SK-N-MC (cell line): ENCODE data around the gene CARMIL1.
A peak's percentile ranks its signal among the peaks of the same experiment; 100 is the strongest.

ENCODE experiments used
- DNase-seq: peaks from one replicate; pipeline ENCODE4 v3.0.0-alpha.2; 2011; ENCODE audit warnings: low read depth, low spot score
- H3K27ac ChIP-seq: fragments of 200-600 bp; sonication (generic); 2 replicates; pipeline ENCODE4 v1.5.1; 2016; ENCODE audit warnings: mixed run types
- H3K36me3 ChIP-seq: fragments of 200-600 bp; sonication (generic); 2 replicates; pipeline ENCODE4 v1.6.1; 2017; ENCODE audit warnings: antibody characterized with exemption, low read length, mixed read lengths; ENCODE audit not compliant: insufficient read depth
- H3K4me3 ChIP-seq: fragments of 200-600 bp; sonication (generic); 2 replicates; pipeline ENCODE4 v1.5.1; 2016
- H3K9ac ChIP-seq: fragments of 200-600 bp; sonication (generic); 2 replicates; pipeline ENCODE4 v1.8.0; 2017; ENCODE audit warnings: mixed run types, mixed read lengths; ENCODE audit not compliant: insufficient read length
- H3K9me3 ChIP-seq: fragments of 200-600 bp; sonication (generic); 2 replicates; pipeline ENCODE4 v1.6.1; 2017; ENCODE audit warnings: low read depth, mild to moderate bottlenecking, antibody characterized with exemption, low read length, moderate library complexity, mixed read lengths
- EZH2 ChIP-seq: fragments of 200-600 bp; sonication (generic); IDR thresholded peaks from one replicate; pipeline ENCODE4 v1.6.1; 2017; ENCODE audit warnings: antibody characterized with exemption
- FOXP2 ChIP-seq: optimal IDR thresholded peaks from 2 replicates; pipeline ENCODE3; 2011; ENCODE audit warnings: mild to moderate bottlenecking, moderate library complexity; ENCODE audit not compliant: insufficient read depth; ENCODE audit errors: extremely low read length, control extremely low read depth
- POLR2AphosphoS5 ChIP-seq: IDR thresholded peaks from 2 replicates; pipeline ENCODE4 v1.6.1; 2012; ENCODE audit warnings: mild to moderate bottlenecking, low read depth, low read length, borderline replicate concordance

Gene CARMIL1

DNA sequence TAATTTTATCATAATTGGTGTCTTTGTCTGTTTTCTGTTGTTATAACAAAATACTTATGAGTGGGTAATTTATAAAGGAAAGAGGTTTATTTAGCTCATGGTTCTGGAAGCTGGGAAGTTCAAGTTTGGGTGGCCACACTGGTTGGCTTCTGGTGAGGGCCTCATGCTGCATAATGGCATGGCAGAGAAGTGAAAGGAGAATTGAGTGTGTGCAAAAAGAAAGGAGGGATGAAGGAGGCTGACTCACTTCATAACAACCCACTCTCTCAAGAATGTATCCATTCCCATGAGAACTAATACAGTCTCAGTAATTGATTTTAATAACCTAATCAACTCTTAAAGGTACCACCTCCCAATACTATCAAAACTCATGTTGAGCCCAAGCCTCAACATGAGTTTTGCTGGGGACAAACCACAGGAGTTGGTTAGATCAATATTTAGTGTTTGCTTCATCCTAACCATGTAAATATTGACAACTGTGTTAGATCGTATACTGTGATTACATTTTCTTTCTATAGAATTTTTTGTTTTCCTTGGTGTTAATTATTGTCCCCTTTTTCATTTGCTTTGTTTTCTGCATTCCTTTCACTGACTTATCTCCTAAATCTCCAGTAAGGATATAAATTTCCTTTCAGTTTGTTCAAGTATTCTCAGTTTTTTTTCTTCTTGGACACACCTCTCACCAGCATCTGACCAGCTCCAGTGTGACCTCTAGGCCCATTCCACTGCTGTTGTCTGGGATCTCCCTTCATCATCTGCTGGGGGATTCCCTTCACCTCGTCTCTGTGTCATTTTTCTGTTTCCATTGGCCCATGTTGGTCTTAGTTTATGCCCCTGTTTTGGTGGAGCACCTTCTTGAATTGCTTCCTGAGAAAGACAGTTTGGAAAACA, 318.0 kb downstream of the CARMIL1 start:
- no peak overlapping the region for H3K4me3 ChIP-seq
- no peak overlapping the region for H3K9ac ChIP-seq
- no peak for DNase-seq
- H3K27ac ChIP-seq, result no peak overlapping the region
- no peaks in the 10 kb centered on the region for H3K9me3 ChIP-seq
- no peak for TF ChIP-seq FOXP2
- TF ChIP-seq EZH2, result no peak
- TF ChIP-seq POLR2AphosphoS5, result no peak
- no peaks in the 10 kb centered on the region for H3K36me3 ChIP-seq

DNA sequence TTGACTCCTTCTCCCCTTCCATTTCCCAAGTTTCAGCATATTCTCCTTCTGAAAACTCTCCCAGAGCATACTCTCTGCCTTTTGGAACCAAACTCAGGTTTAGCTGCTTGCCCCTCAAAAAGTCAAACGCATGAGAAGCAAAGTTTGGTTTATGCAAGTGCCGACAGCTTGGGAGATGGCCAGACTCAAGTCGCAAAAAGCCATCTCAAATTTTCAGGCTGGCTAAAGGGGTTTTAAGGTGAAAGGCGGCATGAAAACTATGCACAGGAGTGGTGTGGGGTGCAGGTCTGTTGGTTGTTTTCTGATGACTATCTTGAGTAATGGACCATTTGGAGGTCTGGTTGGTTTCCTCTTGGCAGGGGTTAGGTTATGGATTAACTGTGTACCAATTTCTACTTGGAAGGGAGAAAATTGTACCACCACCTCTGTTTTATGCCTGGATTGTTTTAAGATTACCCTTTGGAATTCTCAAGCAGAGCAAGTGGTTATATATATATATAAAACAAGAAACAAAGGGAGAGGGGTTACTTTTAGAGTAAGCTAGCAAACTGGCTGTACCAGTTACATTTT, 320.4 kb downstream of the CARMIL1 start:
- H3K9me3 ChIP-seq, result no peaks in the 10 kb centered on the region
- DNase-seq, result no peak
- H3K9ac ChIP-seq, result no peak overlapping the region
- peak overlapping the region; percentile 20; the same call in 1 of the 2 replicates for H3K4me3 ChIP-seq
- no peak for TF ChIP-seq FOXP2
- TF ChIP-seq EZH2, result no peak
- TF ChIP-seq POLR2AphosphoS5, result no peak
- H3K36me3 ChIP-seq, result no peaks in the 10 kb centered on the region
- H3K27ac ChIP-seq, result no peak overlapping the region

DNA sequence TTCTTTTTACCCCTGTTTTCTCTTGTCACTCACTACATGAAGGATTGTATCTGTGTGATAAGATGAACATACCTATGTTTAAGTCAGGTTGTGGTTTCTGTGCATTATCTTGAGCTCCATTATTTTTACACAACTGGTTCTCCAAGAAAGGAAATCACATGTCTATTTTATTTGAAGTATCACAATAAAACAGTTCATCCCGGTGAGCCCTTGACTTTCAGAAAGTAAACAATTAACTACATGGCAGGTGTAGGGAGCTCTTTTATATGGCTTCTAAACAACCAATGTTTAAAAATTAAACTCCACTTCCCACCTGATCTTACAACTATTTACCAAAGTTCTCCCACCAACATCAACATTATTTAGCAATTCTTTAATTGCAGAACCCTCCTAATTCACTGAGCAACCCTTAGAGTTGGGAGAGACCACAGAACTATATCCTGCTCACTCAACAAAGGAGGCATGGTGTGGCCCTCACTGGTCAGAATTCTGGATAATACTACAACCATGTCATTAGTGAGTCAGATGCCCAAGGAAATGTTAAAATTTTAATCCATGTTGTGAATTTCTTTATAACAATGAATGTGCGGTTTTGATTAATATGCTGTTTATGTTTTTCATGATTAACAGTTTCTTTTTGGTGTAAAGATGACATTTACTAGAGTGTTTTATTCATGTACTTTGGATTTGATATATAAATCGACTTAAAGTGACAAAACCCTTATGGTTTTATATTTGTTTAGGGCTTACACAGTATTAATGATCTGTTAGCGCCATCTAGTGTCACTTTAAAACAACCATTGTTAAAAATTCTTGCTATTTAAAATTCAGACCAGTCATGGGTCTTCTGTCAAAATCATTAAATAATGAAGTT, 322.9 kb downstream of the CARMIL1 start:
- no peak for TF ChIP-seq POLR2AphosphoS5
- TF ChIP-seq FOXP2, result no peak
- no peak for TF ChIP-seq EZH2
- DNase-seq, result peak; percentile 64
- H3K36me3 ChIP-seq, result no peaks in the 10 kb centered on the region
- no peaks in the 10 kb centered on the region for H3K9me3 ChIP-seq
- H3K4me3 ChIP-seq, result no peak overlapping the region
- no peak overlapping the region for H3K9ac ChIP-seq
- no peak overlapping the region for H3K27ac ChIP-seq

DNA sequence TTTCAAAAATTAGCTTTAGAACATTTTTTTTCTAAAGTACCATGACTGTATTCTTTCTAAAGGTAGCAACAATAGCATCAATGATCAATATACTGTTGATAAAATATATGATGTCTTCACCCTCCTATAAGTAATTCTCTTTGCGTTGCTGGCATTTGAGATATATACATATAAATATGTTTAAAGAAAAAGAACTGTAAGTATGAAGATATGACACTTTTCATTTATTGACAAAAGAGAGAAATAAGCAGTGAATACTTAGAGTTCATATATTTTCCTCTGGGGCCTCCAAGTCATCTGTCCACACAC, 323.5 kb downstream of the CARMIL1 start:
- no peaks in the 10 kb centered on the region for H3K9me3 ChIP-seq

DNA sequence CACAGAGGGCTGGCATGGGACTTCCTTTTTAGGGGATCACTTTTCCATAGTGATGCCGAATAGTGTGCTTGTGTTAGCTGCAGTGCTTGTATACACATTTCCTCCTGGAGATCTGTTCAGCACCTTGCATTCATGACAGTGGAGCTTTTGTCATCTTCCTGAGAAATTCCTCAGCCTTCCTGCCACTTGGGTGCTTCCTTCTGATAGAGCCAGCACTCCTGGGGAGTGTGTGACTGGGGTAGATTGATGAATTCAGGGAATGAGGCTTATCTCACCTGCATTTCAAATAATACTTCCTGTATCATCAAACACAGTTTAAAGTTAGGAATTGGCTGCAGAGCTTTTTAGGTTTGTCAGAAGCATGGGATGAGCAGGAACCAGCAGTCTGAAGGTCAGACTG, 324.1 kb downstream of the CARMIL1 start:
- H3K9ac ChIP-seq, result no peak overlapping the region
- DNase-seq, result no peak
- H3K4me3 ChIP-seq, result no peak overlapping the region
- no peak overlapping the region for H3K27ac ChIP-seq
- TF ChIP-seq POLR2AphosphoS5 (no peak), EZH2 (no peak), FOXP2 (no peak)
- no peaks in the 10 kb centered on the region for H3K9me3 ChIP-seq
- H3K36me3 ChIP-seq, result no peaks in the 10 kb centered on the region

More for the DNA sequence above, 323.5 kb downstream of the CARMIL1 start:
- Histone ChIP-seq H3K9ac (no peak overlapping the region), H3K27ac (no peak overlapping the region), H3K4me3 (no peak overlapping the region), H3K36me3 (no peaks in the 10 kb centered on the region)
- no peak for DNase-seq
- TF ChIP-seq EZH2 (no peak), FOXP2 (no peak), POLR2AphosphoS5 (no peak)

DNA sequence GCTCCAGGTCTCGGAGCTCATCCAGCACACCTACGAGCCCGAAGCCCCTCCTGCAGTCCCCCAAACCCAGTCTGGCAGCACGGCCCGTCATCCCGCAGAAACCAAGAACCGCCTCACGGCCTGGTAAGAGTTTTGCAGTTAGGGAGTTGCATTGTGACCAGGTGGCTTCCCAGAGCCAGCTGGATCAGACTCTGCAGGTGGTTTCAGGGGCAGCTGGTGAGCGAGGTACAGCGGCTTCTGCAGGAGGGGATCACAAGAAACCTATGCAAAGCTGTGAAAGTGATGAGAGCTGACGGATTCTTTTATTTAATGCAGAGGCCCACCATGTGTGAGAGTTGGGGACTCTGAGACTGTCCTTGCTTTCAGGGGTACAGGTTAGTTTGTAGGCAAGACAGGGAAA, 327.0 kb downstream of the CARMIL1 start:
- TF ChIP-seq POLR2AphosphoS5, result no peak
- no peak for TF ChIP-seq FOXP2
- no peak for TF ChIP-seq EZH2
- Histone ChIP-seq H3K9me3 (no peaks in the 10 kb centered on the region), H3K27ac (no peak overlapping the region), H3K36me3 (no peaks in the 10 kb centered on the region), H3K9ac (no peak overlapping the region), H3K4me3 (no peak overlapping the region)
- no peak for DNase-seq

DNA sequence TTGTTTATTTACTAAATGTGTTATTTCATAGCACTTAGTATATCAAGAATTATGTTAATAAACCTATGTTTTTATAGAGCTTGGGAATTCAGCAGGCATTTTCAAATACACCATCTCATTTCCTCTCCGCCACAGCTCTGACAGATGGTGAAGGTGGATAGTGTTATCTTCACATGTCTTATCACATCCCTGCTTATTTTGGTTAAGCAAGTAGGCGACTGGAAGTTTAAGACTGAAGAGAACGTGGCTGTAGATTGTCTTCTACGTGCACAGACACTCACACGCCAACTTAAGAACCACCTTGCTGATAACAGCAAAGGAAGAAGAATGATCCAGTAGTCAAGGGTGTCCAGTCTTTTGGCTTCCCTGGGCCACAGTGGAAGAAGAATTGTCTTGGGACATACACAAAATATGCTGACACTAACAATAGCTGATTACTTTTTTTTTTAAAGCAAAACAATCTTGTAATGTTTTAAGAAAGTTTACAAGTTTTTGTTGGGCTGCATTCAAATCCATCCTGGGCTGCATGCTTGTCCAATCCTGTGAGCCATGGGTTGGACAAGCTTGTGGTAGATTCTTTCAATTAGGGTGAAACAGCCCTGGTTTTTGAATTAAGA, 329.5 kb downstream of the CARMIL1 start:
- TF ChIP-seq POLR2AphosphoS5 (no peak), FOXP2 (no peak), EZH2 (no peak)
- no peaks in the 10 kb centered on the region for H3K9me3 ChIP-seq
- no peak for DNase-seq
- H3K36me3 ChIP-seq, result no peaks in the 10 kb centered on the region
- H3K27ac ChIP-seq, result no peak overlapping the region
- no peak overlapping the region for H3K9ac ChIP-seq
- no peak overlapping the region for H3K4me3 ChIP-seq

DNA sequence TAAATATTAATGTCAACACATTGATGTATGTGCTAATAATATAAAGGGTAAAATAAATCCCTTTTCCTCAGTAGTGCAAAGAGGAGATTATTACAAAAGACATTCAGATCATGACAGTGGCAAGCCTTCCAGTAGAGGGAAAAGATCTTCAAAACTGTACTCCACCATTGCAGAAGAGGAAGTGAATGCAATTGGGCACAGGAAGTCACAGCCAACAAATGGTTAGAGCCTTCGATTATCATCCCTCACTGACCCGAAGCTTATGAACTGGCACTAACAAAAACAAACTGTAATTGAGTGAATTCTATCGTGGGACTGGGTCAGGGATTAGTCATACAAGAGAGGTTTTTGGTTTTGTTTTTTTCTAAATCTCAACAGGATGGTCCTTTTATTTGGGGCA, 333.5 kb downstream of the CARMIL1 start:
- no peak for TF ChIP-seq POLR2AphosphoS5
- no peak for TF ChIP-seq FOXP2
- no peak for TF ChIP-seq EZH2
- Histone ChIP-seq H3K9ac (no peak overlapping the region), H3K9me3 (no peaks in the 10 kb centered on the region), H3K36me3 (no peaks in the 10 kb centered on the region), H3K27ac (no peak overlapping the region), H3K4me3 (no peak overlapping the region)
- DNase-seq, result no peak
